ENCODE data around the gene OR2B6. TPM values are rescaled to one million over a fixed set of nuclear protein-coding genes. Genes with fewer than 3 reads are reported as not detected.

OR2B6 gene
- total RNA-seq, 1 experiment from 2014 or later: not detected

GRCh38 chr6:27980111-27980510 is 23.1 kb downstream of the OR2B6 start (continued):
- TF ChIP-seq ZNF425 (CRISPR knock-in tag; conservative IDR thresholded peaks at IDR 0.05): no peak
- no peak for TF ChIP-seq JUN (CRISPR knock-in tag; IDR thresholded peaks at IDR 0.05)

GRCh38 chr6:27986928-27987725 is 30.1 kb downstream of the OR2B6 start:
- no peak overlapping the region for H3K4me3 Mint-ChIP-seq
- no peak for ATAC-seq
- ChIA-PET POLR2A (no interaction called here), CTCF (no interaction called here)
- peaks cover 35% of the 10 kb centered on the region for H3K27me3 Mint-ChIP-seq (ENCODE audit: low read depth)
- DNase-seq (ENCODE audit: low spot score): no peak
- no peaks in the 10 kb centered on the region for H3K9me3 Mint-ChIP-seq
- no peak overlapping the region for H3K27ac Mint-ChIP-seq
- H3K36me3 Mint-ChIP-seq: no peaks in the 10 kb centered on the region
- no peaks in the 10 kb centered on the region for H3K4me1 Mint-ChIP-seq
- no peak for TF ChIP-seq CREB1 (CRISPR knock-in tag; IDR thresholded peaks at IDR 0.05)
- no peak for TF ChIP-seq AFF4 (CRISPR knock-in tag; IDR thresholded peaks at IDR 0.05; ENCODE audit: borderline replicate concordance)
- TF ChIP-seq PRDM15 (CRISPR knock-in tag; IDR thresholded peaks at IDR 0.05): no peak
- TF ChIP-seq MXD4 (CRISPR knock-in tag; IDR thresholded peaks at IDR 0.05; ENCODE audit: borderline replicate concordance): no peak
- no peak for TF ChIP-seq SP1 (CRISPR knock-in tag; conservative IDR thresholded peaks at IDR 0.05)
- TF ChIP-seq SMAD3 (CRISPR knock-in tag; IDR thresholded peaks at IDR 0.05; ENCODE audit: borderline replicate concordance): no peak
- no peak for TF ChIP-seq NR1H2 (CRISPR knock-in tag; IDR thresholded peaks at IDR 0.05)
- TF ChIP-seq ZNF532 (CRISPR knock-in tag; IDR thresholded peaks at IDR 0.05; ENCODE audit: borderline replicate concordance): no peak
- no peak for TF ChIP-seq SMAD4 (CRISPR knock-in tag; IDR thresholded peaks at IDR 0.05)
- TF ChIP-seq USF2 (CRISPR knock-in tag; IDR thresholded peaks at IDR 0.05): no peak
- no peak for TF ChIP-seq FOXK1 (CRISPR knock-in tag; IDR thresholded peaks at IDR 0.05)
- no peak for TF ChIP-seq GABPB1 (CRISPR knock-in tag; IDR thresholded peaks at IDR 0.05)
